GM18519 (cell line): ENCODE results near the gene TMF1.
A peak's percentile ranks its signal among the peaks of the same experiment; 100 is the strongest.

Source experiments
- ATAC-seq: cut with Tn5 transposase; IDR thresholded peaks from one replicate; pipeline ENCODE4 v1.9.1; 2021; ENCODE audit warnings: mild to moderate bottlenecking, moderate library complexity; ENCODE audit not compliant: unreplicated experiment, low FRiP score

Gene TMF1

DNA sequence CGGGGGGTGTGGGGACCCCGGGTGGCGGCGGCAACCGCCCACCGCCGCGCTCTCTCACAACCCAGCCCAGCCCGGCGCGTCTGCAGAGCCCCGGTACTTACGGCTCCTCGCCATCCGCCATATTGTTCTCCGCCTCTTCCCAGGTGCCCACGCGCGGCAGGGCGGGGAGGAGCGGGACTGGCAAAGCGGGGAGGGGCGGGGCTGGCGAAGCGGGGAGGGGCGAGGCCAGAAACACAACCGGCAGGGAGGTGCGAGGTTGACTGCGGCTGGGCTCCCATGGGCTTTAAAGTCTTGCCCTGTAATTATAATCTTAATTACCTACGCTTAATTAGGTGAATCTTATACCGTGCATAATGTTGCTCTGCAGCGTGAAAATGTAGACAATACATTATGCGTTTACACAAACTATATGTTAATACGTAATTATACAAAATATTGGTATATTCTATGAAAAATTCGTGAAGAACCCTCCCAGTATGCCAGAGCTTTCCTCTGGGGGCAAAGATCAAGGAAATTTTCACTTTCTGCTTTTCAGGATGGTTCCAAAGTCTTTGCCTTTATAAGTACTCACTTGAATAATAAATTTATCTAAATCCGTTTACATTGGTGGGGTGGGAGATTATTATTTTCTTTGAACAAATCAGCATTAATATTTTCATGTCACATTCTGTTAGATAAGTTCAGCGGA, 28.2 kb upstream of the TMF1 start, which contains the start of gene UBA3:
Gene UBA3, minus strand, starts transcription at position 133 of the 688 bp plus-strand sequence. Its CDS starts 12 bp downstream, at position 121.
- ATAC-seq = peak; percentile 32

DNA sequence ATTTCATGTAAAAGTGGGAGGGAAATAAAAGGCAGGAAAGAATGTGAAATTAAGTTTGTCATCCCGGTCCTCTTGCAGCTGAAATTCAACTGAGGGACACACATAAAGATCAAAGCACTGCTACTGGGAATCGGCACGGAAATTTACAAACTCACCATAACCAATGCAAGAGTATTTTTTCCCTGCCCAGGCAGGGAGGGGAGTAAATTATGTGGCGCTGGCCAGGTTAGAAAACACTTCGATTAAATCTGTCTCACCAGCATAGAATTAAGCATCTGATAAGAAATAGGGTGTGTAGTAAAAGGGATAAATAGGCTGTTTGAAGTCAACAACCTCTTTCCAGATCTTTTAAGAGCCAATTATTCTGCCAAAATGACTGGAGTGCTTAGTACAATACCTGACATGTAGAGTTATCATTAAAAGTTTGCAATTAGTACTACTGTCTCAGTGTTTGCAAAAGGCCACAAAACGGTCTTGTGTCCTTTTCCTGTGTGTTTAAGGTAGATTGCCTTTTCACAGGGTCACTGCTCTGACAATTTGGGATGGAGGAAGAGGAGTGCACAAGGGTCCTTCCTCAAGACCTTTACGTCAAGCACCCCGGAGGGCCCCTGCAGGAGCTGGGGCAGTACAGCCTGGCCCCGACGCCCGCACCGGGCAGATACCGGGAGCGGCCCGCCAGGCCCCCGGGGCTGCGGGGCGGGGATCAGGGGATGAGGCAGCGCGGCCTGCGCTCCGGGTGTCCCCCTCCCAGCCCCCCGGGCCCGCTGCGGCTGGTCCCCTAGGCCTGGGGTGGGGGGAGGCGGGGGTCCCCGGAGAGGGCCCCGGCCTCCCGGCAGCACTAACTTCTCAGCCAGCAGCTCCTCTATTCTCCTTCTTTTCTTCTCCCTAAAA, 27.4 kb upstream of the TMF1 start:
- ATAC-seq = no peak

DNA sequence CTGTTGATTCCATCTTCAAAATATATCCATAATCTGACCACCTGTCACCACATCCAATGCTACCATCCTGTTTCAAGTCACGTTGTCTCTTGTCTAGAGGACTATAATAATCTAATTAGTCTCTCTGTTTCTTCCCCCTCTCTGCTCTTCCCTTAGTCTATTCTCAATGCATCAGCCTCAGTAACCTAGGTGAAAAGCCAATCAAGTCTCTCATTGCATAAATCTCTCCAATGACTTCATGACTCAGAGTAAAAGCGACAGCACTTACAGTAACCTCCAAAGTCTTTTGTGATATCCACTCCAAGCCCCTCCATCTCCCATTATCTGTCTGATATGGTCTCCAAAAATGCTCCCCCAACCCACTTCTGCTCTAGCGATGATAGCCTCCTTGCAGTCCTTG, 20.8 kb upstream of the TMF1 start:
- ATAC-seq = no peak

DNA sequence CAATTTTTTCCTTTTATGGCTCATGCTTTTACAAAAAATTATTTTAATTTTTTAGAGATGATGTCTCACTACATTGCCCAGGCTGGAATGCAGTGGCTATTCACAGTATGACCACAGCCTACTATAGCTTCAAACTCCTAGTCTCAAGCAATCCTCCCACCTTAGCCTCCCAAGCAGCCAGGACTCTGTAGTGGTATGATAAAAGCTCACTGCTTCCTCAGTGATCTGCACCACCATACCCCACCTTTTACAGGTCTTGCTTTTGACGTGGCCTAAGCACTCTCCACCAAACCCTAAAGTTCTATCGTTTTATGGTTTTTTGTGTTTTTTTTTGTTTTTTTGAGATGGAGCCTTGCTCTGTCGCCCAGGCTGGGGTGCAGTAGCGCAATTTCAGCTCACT, 14.0 kb upstream of the TMF1 start:
- ATAC-seq = no peak

DNA sequence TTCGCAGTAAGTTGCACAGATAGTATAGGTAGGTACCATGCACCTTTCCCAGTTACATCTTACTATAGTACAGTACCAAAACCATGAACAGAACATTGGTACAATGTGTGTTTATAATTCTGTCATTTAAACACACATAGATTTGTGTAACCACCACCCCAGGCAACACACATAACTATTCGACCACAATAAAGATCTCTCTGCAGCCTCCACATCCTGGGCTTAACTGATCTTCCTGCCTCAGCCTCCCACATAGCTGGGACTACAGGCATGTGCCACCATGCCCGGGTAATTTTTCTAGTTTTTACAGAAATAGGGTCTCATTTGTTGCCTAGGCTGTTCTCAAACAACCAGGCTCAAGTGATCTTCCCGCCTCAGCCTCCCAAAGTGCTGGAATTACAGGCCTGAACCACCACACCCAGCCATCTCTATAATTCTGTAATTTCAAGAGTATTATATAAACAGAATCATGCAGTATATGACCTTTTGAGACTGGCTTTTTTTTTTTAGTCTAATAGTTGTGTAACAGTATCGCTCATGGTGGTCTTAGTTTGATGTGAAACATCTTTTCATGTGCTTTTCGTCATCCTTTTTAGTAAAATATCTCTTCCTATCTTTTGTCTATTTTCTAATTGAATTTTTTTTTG, 13.3 kb upstream of the TMF1 start:
- ATAC-seq = no peak

DNA sequence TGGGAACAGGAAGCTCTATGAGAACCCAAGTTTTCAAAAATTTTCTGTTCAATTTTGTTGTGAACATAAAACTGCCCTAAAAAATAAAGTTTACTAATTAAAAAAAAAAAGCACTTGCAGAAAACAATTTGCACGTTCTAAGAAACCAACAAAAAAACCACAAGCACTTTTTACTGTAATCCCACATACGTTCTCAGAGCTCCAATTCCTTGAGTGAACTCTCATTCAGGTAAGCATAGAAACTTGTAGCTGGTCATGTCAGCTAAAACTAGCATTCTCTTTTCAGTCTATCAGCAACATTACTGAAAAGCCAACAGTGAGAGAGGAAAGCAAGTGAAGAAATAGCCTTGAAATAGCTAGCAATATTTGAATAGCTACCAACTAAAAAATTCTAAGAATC, 11.5 kb upstream of the TMF1 start:
- no peak for ATAC-seq

DNA sequence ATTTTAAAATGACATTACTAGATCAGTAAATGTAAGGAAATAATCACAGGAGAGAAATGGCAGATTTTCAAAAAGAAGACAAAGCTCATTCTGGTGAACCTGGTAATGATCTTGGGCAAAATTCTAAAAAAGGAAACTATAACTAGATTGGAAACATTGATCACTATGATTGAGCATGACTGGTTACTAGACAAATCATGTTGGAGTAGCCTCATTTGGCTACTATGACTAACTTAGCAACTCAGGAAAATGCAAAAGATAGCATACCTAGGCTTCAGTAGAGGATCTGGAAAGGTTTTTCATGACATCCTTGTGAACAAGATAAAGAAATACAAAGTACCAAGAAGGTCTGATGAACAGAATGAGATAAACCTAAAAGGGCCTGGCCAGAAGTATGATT, 7.6 kb upstream of the TMF1 start:
- no peak for ATAC-seq

DNA sequence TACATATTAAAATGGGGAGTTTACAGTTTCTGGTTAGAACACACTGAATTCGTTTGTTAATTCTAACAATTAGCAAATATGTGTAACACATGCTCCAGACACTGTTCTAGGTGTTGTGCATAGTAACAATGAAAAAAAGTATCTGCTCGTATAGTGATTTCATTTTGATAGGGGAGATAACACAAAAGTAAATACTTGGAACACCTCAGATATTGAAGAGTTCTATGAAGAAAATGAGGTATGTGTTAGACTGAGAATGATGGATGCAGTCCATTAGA, 6.8 kb upstream of the TMF1 start:
- no peak for ATAC-seq

DNA sequence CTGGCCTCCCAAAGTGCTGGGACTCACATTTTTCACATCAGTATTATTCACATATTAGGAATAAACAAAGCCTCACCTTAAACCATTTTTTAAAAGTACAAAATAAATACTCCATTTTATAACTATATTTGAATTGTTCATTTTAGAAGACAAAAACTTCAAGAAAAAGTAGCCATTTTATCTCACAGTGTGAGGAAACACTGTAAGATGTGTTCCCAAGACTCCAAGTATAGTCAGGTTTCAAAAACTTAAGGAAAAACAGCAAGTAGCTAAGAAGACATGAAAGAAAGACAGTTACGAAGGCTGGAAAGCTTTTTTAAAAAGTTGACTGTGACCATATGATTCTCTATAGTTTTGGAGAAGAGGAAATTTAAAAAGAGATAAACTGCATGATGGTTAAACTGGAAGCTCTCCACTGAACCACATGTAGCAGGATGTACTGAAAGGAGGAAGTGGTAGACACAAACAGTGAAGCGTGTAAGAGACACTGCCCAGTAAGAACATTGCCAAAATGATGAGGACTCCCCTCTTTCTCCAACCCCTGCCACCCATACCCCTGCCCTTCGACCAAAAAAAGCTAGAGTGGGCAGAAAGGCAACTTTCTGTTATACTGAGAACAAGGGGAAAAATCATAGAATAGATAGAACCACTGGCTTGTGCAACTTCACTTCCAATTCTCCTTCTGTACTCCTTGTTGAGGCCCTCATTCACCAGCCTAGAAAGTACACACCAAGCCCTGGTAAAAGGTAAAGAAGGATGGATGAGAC, 6.2 kb upstream of the TMF1 start:
- peak; percentile 95 for ATAC-seq

DNA sequence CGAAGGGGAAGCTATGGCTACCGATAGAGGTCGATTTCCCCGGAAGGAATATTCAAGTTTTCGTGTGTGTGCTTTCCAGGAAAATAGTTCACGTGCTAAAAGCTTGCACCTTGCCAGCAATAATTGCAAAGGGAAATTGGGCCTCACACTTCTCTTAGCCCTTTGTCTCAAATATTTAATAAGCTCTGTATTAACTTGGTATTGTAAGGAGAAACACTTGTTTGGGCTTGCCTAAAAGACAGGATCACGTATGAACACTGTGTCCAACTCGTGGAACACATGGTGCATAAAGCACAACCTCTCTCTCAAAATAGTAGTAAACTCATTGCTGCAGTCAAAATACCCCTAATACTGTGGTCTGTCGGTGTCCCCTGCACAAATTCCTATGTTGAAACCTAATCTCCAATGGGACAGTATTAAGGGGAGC, 352 bp upstream of the TMF1 start:
- no peak for ATAC-seq

DNA sequence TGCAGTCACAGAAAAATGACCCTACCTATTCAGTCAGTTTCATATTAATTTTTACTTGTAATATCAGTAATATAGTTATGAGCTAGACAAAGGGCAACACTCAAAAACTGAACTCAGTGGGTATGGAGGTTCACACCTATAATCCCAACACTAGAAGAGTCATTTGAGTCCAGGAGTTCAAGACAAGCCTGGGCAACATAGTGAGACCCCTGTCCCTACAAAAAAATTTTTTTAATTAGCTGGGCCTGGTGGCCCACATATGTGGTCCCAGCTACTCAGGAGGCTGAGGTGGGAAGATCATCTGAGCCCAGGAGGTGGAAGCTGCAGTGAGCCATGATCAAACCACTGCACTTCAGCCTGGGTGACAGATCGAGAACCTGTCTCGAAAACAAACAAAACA, 3.1 kb downstream of the TMF1 start:
- no peak for ATAC-seq

DNA sequence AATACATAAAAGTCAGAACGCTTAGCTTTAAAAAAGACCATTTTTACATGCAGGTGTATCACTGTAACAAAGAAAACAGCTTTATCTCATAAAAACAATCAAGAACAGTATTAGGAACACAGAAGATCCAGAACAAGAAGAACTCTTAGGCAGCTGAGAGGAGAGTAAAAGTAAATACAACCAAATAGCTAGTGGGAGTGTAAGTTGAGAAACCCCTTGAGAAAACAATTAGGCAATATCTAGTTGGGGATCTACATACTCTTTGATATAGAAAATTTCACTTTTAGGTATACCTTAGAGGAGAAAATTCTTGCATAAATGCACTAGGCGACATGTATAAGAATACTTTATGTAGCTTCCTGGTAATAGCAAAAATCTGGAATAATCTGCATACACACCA, 7.5 kb downstream of the TMF1 start:
- no peak for ATAC-seq

DNA sequence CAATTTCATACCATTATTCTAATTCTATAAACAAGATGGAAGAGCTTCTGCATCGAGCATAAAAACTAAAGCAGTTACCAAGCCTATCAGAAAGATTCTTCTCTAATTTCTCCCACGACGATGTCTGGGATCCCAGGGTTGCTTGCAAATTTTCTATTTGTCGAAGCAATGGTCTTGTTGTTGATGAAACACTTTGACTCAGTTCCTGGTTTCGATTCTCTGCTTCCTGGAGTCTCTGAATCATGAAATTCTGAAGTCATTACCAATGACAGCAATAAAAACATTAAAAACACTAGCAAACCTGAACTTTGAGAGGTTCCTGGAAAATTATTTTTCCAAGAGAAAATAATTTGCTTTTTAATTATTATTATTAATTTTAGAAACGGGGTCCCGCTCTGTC, 18.7 kb downstream of the TMF1 start:
- no peak for ATAC-seq

DNA sequence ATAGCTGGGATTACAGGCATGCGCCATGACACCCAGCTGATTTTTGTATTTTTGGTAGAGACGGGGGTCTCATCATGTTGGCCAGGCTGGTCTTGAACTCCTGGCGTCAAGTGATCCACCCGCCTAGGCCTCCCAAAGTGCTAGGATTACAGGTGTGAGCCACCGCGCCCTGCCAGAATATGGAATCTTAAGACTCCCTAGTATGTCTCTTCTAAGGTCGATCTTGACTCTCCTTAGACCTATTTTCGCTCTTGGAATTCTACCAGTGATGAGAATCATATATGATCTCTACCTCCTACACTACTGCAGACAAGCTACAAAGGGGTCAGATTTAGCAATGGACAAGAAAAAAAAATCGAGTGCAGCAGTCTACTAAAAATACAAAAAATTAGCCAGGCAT, 19.4 kb downstream of the TMF1 start:
- ATAC-seq = no peak

DNA sequence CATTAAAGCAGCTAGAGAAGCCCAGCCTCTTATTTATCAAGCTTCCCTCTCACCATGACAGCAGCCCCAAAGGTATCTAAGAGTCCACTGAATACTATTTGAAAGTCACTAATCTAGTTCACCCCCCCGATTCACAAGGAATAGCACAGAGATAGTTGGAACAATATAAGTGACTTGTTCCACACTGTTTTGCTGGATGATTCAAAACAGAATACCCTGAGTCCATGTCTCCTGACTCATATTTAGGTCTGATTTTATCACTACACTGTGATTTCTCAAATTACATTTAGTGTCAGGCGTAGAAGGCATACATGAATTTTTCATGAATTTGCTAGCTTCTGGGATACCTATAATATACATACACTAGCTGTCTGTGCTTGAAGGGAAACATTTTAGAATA, 20.0 kb downstream of the TMF1 start:
- no peak for ATAC-seq

DNA sequence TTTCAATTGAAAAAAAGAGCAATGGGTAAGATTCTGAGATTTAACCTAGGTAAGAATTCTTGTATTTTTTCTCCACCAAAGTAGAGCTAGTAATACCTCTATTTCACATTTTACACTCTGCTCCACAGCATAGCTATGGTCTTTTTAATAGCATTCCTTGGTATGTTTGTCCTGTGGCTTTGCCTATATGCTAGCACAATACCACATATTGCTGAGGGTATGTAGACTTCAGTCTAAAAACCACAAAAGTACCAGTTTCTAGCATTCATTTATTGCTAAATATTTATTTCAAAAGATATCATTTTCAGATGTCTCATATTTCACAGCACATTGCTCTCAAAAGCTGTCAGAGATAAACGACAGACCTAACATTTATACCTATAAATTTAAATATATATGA, 20.5 kb downstream of the TMF1 start:
- ATAC-seq = no peak

DNA sequence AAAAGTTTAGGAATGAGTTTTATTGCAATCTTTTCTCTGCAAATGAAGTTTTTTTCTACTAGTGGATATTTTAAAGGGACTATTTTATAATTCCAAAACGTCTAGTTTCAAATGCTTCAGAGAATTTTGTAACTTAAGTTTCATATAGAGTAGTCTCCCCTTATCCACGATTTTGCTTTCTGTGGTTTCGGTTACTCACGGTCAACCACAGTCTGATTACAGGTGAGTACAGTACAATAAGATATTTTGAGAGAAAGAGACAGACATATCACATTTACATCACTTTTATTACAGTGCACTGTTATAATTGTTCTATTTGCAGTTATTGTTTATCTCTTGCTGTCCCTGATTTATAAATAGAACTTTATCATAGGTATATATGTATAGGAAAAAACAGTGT, 31.3 kb downstream of the TMF1 start:
- no peak for ATAC-seq

DNA sequence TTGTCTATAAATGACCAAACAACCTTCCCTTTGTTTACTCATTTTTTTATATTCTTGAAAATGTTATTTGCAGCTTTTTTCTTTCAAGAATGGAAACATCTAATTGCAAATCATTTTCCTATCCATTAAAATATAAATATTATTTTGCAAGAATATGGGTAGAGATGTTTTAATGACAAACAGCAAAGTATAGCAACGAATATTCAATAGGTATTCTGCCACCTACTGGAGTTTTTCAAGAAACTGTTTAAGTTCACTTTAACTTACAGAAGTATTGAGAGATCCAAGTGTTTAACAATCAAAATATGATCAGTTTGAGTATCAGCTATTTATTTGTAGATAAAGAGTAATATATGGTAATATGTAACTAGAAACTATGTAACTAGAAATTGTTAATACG, 31.7 kb downstream of the TMF1 start:
- ATAC-seq = no peak

DNA sequence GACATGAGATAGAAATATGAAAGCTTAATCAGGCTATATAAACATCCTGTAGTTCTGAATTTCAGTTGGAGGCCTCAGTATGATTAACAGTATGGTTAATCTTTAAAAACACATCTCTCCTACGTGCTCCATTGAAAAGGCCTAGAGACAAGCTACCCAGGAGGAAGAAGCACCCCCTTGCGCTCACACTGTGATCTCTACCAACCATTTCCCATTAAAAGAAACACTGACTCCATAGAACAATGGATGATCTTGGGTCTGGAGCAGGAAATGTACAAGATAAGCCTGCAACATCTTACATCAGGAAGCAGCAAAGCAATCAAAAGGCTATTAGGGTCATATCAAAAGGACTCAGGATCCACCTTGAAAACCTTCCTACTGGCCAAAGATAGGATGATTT, 35.2 kb downstream of the TMF1 start:
- ATAC-seq = no peak

DNA sequence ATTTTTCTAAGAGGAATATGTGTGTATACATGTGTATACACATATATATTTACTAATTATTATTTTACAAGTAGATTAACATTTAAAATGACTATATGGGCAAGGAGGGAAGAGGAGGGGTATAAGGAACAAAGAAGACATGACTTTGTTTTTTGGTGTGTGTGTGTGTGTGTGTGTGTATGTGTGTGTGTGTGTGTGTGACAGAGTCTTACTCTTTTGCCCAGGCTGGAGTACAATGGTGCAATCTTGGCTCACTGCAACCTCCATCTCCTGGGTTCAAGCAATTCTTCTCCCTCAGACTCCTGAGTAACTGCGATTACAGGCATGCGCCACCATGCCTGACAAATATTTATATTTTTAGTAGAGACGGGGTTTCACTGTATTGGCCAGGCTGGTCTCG, 36.0 kb downstream of the TMF1 start:
- ATAC-seq = no peak

DNA sequence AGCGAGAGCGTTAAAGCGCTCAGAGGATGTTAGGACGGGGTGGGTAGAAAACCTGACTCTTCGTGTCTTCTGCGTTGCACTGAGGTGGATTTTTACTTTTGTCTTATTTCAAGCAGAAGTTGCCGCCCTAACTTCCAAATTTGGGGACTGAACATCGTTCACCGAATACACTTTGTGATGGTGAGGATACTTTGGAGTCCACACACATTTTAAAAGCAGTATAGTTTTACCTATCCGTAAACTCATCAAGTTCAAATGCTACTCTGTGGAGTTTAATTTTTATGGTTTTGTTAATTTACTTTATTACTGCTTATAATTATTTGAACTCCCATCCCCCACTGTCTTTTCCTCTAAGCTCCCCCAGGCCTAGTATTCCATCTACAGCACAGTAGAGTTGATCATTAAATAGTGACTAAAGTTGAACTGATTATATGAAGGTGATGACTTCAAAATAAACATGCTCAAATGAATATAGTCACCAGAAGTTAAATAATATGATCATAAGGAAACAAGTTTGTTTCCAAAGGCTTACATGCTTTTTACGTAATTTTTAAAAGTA, 38.0 kb downstream of the TMF1 start:
- no peak for ATAC-seq
